MM.1S (cell line): ENCODE measurements around the gene SLC35G6.
"Not testable (repeated sequence)": the region's sequence is repeated elsewhere in the genome, so short reads cannot be mapped to it uniquely, and the experiment has no call there.

Experiments used
- DNase-seq: peaks from one replicate; pipeline ENCODE4 v3.0.0-alpha.2; 2015
- H2AFZ ChIP-seq: fragments of 300-600 bp; sonication (generic); 2 replicates; pipeline ENCODE4 v1.6.0; 2016; ENCODE audit warnings: antibody characterized with exemption, low read length
- H3F3A ChIP-seq: fragments of 300-600 bp; sonication (generic); 2 replicates; pipeline ENCODE4 v1.6.1; 2016; ENCODE audit warnings: mild to moderate bottlenecking, antibody characterized with exemption, low read length, moderate library complexity, mixed read lengths; ENCODE audit not compliant: insufficient read depth
- H3K27ac ChIP-seq: fragments of 300-600 bp; sonication (generic); 2 replicates; pipeline ENCODE4 v1.5.1; 2016; ENCODE audit warnings: mild to moderate bottlenecking, low read length
- H3K27me3 ChIP-seq: fragments of 300-600 bp; sonication (generic); replicated peaks from 2 replicates; pipeline ENCODE4 v1.6.0; 2016; ENCODE audit warnings: low read length; ENCODE audit not compliant: insufficient read depth
- H3K36me3 ChIP-seq: fragments of 300-600 bp; sonication (generic); replicated peaks from 2 replicates; pipeline ENCODE4 v1.6.1; 2016; ENCODE audit warnings: mild to moderate bottlenecking, low read length, mixed read lengths; ENCODE audit not compliant: insufficient read depth
- H3K4me1 ChIP-seq: fragments of 300-600 bp; sonication (generic); 2 replicates; pipeline ENCODE4 v1.6.1; 2016; ENCODE audit warnings: low read length, mixed read lengths
- H3K4me2 ChIP-seq: fragments of 300-600 bp; sonication (generic); 2 replicates; pipeline ENCODE4 v1.6.0; 2016; ENCODE audit warnings: low read depth, low read length
- H3K4me3 ChIP-seq: fragments of 300-600 bp; sonication (generic); 2 replicates; pipeline ENCODE4 v1.5.1; 2016; ENCODE audit warnings: low read length, mixed read lengths
- H3K79me2 ChIP-seq: fragments of 300-600 bp; sonication (generic); 2 replicates; pipeline ENCODE4 v1.6.1; 2016; ENCODE audit warnings: mixed run types, low read length, mixed read lengths
- H3K9ac ChIP-seq: fragments of 300-600 bp; sonication (generic); 2 replicates; pipeline ENCODE4 v1.6.1; 2016; ENCODE audit warnings: low read length, mixed read lengths
- H3K9me2 ChIP-seq: fragments of 300-600 bp; sonication (generic); replicated peaks from 2 replicates; pipeline ENCODE4 v1.6.1; 2016; ENCODE audit warnings: mild to moderate bottlenecking, low read length, mixed read lengths; ENCODE audit not compliant: insufficient read depth
- H3K9me3 ChIP-seq: fragments of 300-600 bp; sonication (generic); replicated peaks from 2 replicates; pipeline ENCODE4 v1.6.1; 2016; ENCODE audit warnings: mild to moderate bottlenecking, low read length, mixed read lengths; ENCODE audit not compliant: insufficient read depth
- H4K20me1 ChIP-seq: fragments of 300-600 bp; sonication (generic); 2 replicates; pipeline ENCODE4 v1.6.1; 2016; ENCODE audit warnings: mild to moderate bottlenecking, low read length, moderate library complexity, mixed read lengths; ENCODE audit not compliant: insufficient read depth
- CTCF ChIP-seq: fragments of 300-600 bp; sonication (generic); IDR thresholded peaks from 2 replicates; pipeline ENCODE4 v1.5.1; 2016; ENCODE audit warnings: antibody characterized with exemption, low read length, mixed read lengths
- EZH2 ChIP-seq: fragments of 300-600 bp; sonication (generic); optimal IDR thresholded peaks from 2 replicates; pipeline ENCODE3; 2017; ENCODE audit warnings: low read depth, mild to moderate bottlenecking, antibody characterized with exemption, low read length, mixed read lengths
- EZH2phosphoT487 ChIP-seq: fragments of 300-600 bp; sonication (generic); IDR thresholded peaks from 2 replicates; pipeline ENCODE4 v1.6.1; 2018; ENCODE audit warnings: antibody characterized with exemption, low read length

SLC35G6 gene

GRCh38 chr17:7479213-7480088 lies 1.8 kb upstream of the SLC35G6 start, which contains the start of gene ZBTB4:
ZBTB4 (minus strand) TSS chr17:7479631; CDS start chr17:7466801, 12,830 bp downstream.
- Histone ChIP-seq H3K4me2 (peak within 1 kb of the TSS; percentile 96), H3K9me3 (no peaks in the 10 kb centered on the region), H3K27me3 (no peaks in the 10 kb centered on the region)

GRCh38 chr17:7480089-7480384 lies 1.2 kb upstream of the SLC35G6 start:
- peak overlapping the region; percentile 96 for H3K4me2 ChIP-seq
- peak overlapping the region; percentile 55; the same call in 1 of the 2 replicates for H3K9ac ChIP-seq
- no peaks in the 10 kb centered on the region for H3K4me1 ChIP-seq
- H3K79me2 ChIP-seq: peaks cover 11% of the 10 kb centered on the region
- no peaks in the 10 kb centered on the region for H3K27me3 ChIP-seq
- no peaks in the 10 kb centered on the region for H3K9me2 ChIP-seq
- peak overlapping the region; percentile 68 for H3K4me3 ChIP-seq
- no peaks in the 10 kb centered on the region for H3K36me3 ChIP-seq
- H3K9me3 ChIP-seq: no peaks in the 10 kb centered on the region
- peaks cover 8% of the 10 kb centered on the region; the same call in 1 of the 2 replicates for H3F3A ChIP-seq
- H4K20me1 ChIP-seq: no peaks in the 10 kb centered on the region
- no peak overlapping the region for H3K27ac ChIP-seq
- no peak for TF ChIP-seq CTCF
- H2AFZ ChIP-seq: peak overlapping the region; percentile 85
- no peak for DNase-seq

More at GRCh38 chr17:7479213-7480088, 1.8 kb upstream of the SLC35G6 start, which contains the start of gene ZBTB4:
- Histone ChIP-seq H3K79me2 (peaks cover 7% of the 10 kb centered on the region; the same call in 1 of the 2 replicates), H3K27ac (no peak within 1 kb of the TSS), H4K20me1 (no peaks in the 10 kb centered on the region), H3K9me2 (no peaks in the 10 kb centered on the region), H3F3A (0 out of 2 replicates have a peak, but pooled peaks cover 5% of the 10 kb centered on the region), H3K4me3 (peak within 1 kb of the TSS; percentile 68), H2AFZ (peak within 1 kb of the TSS; percentile 85), H3K9ac (peak within 1 kb of the TSS; percentile 55; the same call in 1 of the 2 replicates), H3K36me3 (no peaks in the 10 kb centered on the region), H3K4me1 (no peaks in the 10 kb centered on the region)
- TF ChIP-seq EZH2phosphoT487 (no peak), EZH2 (no peak), CTCF (no peak)
- peak; percentile 42 for DNase-seq

GRCh38 chr17:7481842-7482741 lies 846 bp downstream of the SLC35G6 start:
- H3K27ac ChIP-seq, DNase-seq, H3K9me2 ChIP-seq, H3K4me2 ChIP-seq, H3K4me3 ChIP-seq, H2AFZ ChIP-seq, H4K20me1 ChIP-seq, H3K9ac ChIP-seq, H3K27me3 ChIP-seq, H3K36me3 ChIP-seq, H3K9me3 ChIP-seq, H3K4me1 ChIP-seq: not testable (repeated sequence)
- Histone ChIP-seq H3F3A (peaks cover 16% of the 10 kb centered on the region; the same call in 1 of the 2 replicates), H3K79me2 (peaks cover 30% of the 10 kb centered on the region)

GRCh38 chr17:7482742-7483088 lies 1.5 kb downstream of the SLC35G6 start:
- Histone ChIP-seq H3K27ac (peak overlapping the region; percentile 90; the same call in 1 of the 2 replicates), H3K4me1 (peaks cover 13% of the 10 kb centered on the region)
- not testable (repeated sequence) for H4K20me1 ChIP-seq

More at GRCh38 chr17:7482742-7483088, 1.5 kb downstream of the SLC35G6 start:
- not testable (repeated sequence) for H3K9me3 ChIP-seq, H2AFZ ChIP-seq, H3K9me2 ChIP-seq, H3K36me3 ChIP-seq, H3K27me3 ChIP-seq, DNase-seq
- Histone ChIP-seq H3K4me2 (peak overlapping the region; percentile 60), H3K9ac (peak overlapping the region; percentile 95; the same call in 1 of the 2 replicates), H3F3A (peaks cover 16% of the 10 kb centered on the region; the same call in 1 of the 2 replicates), H3K79me2 (peaks cover 36% of the 10 kb centered on the region), H3K4me3 (peak overlapping the region; percentile 84; the same call in 1 of the 2 replicates)
